Inflammatory macrophage treated with lipopolysaccharide for 1 hour (primary cell): ENCODE results near the gene KANSL3.
A peak's percentile ranks its signal among the peaks of the same experiment; 100 is the strongest.
"Not testable (repeated sequence)": the region's sequence is repeated elsewhere in the genome, so short reads cannot be mapped to it uniquely, and the experiment has no call there.

ENCODE experiments used
- DNase-seq, 2 donors: peaks; one replicate each; pipeline ENCODE4 v3.0.0-alpha.2; 2020 to 2022

The KANSL3 gene

DNA sequence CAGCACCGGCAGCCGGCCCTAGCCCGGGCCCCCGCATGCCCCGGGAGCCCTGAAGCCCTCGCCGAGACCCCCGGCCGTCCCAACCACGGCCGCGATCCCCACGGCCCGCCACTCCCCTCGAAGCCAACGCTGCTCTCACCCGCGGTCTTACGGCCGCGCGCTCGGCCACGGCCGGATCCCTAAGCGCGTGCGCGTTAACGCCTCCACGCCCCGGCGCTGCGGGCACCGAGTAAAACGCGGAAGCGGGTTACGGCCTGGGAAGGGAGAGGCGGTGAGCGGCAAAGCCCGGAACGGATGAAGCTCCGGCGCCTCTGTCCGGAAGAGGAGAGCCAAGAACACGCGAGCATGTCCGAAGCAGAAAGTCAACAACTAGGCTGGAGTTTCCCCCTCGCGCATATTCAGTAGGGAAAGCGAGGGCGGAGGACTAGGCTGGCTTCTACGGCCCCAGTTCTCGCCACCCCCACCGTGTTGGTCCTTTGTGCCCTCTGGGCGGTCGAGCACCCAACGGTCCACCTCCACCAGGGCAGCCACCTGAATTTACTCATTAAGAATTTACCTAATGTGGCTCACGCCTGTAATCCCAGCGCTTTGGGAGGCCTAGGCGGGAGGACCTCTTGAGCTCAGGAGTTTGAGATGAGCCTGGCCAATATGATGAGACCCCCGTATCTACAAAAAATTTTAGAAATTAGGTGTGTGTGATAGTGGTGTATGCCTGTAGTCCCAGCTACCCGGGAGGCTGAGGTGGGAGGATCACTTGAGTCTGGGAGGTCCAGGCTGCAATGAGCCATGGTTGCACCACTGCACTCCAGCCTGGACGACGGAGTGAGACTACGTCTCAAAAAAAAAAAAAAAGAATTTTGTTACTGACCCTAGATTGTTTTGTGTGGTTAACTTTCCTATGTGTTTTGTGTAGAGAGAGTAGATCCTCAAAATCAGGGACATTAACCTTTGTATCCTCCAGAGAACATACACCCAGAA lies at the start of gene KANSL3:
Gene KANSL3 (minus strand): TSS at position 169 of the 978 bp plus-strand sequence. CDS start 1,177 bp downstream, outside the sequence.
- peak; percentile 91 to 98 for DNase-seq

DNA sequence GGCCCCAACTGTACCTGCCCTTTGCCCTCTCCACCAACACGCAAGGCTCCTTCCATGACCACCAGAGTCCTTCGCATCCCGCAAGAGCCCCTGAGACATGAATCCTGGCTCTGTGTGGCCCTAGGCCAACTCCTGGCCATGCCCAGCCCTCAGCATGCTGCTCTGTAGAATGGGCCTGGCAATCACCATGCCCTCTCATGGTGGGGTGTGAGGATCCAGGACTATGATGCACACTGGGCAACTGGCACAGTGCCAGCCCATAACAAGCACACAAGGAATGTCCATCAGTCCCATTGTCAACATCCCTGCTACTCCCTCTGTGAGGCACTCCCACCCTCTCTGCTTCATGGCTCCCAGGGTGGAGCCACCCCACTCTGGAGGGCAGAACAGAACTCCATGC lies 49.2 kb upstream of the KANSL3 start:
- DNase-seq, result no peak

DNA sequence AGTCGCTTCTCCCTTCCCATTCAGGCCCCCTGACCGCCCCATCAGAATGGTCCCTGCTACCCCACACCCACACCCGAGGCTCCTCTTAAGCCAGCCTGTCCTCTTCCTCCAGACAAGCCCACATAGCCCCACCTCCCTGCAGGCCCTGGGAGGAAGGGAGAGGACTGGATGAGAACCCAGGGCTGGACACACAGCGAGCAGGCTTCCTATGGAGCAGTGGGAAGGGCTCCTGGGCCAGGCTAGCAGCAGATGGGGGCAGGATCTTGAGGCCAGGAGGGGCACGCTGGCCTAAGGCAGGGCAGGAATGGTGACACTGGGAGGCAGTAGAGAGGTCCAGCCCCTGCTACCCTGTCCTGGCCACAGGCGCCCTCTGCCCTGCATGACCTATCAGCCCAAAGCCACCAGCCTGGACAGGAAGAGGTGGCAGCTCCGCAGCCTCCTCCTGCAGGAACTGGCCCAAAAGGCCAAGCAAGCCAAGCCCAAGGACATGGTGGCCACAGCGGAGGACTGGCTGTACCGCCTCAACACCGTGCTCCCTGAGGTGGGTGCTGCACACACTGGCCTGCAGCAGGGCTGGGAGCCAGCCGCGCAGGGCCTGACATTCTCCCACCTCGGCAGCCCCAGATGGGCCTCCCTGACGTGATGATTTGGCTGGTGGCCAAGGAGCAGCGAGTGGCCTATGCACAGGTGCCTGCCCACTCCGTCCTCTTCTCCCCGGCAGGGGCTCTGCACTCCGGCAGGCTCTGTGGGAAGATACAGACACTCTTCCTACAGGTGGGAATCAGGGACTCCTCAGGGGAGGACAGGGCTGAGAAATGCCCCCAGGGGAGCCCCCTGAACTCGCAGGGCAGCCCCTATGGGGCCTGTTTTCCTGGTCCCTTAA lies 47.7 kb upstream of the KANSL3 start:
- no peak for DNase-seq

DNA sequence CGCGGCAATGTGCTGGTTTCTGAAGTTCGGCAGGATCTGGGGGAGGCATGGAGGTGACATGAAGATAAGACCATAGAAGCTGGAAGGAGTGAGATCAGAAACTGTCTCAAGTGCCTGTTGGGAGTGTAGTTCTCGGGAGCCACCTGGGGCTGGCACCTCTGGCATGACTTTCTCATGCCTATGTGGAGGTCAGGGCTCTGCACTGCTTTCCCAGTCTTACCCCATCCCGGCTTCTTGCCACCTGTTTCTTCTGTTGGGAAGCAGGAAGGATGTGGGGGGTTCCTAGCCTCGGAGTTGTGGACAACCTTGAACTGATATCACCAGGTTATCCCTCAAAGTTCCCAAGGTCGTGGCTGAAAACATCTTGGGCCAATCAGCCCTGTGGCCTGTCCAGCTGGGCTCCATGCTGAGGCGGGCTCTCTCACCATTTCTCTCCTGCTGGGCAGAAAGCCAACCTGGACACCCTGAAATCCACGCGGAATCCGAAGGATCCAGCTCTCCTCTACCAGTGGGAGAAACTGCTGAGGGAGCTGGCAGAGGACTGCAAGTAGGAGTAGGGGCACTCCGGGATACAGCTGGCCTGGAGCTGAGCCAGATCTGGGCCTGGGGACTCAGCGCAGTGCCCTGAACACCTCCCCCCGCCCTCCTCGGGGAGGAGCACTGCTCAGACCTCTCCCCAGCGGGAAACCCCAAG lies 46.9 kb upstream of the KANSL3 start:
- DNase-seq, result no peak

DNA sequence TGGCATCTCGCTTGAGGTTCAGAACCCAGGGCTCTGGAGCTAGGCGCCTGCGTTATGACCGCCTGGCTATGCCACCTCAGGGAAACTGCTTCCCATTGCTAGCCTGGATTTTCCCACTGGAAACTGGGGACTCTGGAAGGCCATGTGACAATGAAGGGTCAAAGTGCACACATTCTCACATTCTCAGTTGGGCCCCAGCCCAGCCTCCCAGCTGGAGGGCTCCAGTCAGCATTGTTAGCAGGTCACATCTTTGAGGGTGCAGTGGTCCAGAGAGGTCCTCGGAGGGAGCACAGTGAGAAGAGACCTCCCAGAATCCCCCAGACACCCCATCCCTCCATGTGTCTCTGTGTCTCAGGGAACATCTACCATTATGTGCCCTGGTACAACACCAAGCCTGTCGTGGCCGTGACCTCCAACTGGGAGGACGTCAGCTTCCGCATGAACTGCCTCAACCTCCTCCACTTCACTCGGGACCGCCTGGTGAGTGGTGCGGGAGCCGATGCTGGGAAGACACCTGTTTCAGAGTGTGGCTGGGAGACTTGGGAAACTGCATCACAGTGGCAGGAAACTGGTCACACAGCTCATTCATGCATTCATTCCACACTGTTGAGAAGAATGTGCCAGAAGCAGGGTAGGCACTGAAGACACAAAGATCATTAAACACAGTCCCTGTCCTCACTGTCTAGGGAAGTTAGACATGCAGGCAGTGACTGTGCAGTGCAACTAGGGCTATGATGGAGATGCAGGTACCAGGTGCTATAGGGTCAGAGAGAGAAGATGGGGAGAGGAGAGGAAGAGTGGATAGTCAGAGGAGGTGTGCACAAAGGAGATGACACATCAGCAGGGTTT lies 46.1 kb upstream of the KANSL3 start:
- DNase-seq, result no peak

DNA sequence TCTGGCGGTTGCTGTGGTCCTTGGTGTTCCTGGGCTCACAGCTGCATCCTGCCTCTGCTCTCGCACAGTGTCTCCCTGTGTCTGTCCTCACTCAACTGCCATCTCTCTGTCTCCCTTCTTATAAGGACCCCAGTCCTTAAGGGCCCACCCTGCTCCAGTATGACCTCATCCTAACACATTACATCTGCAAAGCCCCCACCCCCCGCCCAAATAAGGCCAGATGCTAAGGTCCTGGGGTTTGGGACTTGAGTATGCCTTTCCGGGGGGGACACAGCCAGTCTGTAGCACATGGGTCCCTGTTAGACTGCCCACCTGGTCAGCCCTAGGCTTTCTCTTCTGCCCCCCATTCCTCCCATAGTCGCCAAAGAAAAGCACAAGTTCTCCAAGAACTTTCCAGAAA lies 45.2 kb upstream of the KANSL3 start:
- DNase-seq, result no peak

DNA sequence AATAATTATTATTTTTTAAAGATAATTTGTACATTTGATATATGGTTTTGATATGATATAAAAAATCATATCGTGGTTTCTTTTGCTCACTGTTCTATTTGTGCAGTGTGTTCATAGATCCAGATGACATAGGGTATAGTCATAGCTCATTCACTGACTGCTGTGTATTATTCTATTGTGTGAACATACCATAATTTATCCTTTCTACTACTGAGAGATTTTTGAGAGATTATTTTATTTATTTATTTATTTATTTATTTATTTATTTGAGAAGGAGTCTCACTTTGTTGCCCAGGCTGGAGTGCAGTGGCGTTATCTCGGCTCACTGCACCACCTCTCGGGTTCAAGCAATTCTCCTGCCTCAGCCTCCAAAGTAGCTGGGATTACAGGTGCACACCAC lies 43.4 kb upstream of the KANSL3 start:
- DNase-seq, result no peak

DNA sequence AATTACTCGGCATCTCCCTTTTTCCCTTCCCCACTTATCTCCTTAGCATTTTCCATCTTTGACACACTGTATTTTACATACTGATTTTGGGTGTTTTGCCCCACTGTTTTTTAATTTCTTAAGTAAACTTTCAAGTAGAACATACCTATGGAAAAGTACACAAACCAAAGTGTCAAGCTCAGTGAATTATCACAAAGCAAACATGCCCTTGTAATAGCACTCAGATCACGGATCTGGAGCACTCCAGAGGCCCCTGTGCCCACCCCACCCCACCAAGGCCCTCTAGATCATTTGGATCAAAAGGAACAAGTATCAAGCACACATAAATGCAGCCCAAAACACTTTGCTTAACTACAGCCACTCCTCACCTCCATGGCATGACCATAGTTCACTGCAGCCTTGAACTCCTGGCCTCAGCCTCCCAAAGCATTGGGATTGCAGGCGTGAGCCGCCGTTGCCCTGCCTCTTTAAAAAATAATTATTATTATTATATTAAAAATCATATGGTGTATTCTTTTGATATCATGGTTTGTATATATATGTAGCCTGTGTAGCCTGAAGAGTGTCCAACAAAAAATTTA lies 42.5 kb upstream of the KANSL3 start:
- DNase-seq, result no peak

DNA sequence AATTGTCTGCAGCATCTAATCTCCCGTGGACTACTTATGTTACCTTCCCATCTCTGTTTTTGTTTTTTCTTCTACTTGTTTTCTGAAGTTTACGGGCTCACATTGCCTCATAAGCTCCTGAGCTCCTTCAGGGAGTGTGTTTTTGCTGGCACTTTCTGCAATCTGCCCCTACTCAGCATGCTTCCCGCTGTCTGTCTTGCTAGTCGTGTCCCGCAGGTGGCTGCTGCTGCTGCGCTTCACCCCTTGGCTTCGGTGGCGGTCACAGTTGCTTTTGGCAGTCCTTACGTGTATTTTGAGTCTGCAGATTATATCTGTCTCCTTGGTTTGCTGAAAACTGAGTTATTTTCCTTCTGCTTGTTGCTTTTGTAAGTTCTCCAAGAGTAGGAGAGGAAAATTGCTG lies 41.7 kb upstream of the KANSL3 start:
- no peak for DNase-seq

DNA sequence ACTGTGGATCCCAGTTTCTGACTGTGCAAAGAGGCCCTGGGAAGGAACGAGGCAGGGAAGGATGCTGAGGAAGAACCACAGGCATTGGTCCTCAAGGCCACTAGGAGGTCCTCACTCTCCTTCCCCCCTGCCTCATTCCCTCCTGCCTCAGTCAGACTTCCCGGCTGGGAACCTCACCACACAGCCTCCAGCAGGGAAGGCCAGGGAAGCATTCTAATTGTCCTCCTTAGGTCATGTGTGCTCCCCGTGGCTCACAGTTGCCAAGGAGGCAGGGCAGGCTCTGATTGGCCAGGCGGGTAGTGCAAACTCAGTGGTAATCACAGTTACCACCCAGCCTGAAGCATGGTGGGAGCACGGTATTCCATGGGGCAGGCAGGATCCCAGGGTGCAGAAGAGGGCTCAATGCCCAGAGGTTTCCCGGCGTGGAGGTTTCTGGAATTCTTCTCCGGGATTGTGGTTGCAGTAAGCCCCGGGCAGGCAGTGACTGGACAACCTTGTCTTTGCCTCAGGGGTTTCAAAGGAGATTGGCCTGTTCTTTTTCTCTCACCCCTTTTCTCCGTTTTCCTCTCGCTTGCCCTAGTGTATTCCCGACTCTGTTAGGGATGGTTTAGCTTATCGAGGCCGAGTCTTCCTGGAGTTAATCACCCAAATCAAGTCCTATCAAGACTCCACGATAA lies 31.6 kb upstream of the KANSL3 start:
- no peak for DNase-seq

DNA sequence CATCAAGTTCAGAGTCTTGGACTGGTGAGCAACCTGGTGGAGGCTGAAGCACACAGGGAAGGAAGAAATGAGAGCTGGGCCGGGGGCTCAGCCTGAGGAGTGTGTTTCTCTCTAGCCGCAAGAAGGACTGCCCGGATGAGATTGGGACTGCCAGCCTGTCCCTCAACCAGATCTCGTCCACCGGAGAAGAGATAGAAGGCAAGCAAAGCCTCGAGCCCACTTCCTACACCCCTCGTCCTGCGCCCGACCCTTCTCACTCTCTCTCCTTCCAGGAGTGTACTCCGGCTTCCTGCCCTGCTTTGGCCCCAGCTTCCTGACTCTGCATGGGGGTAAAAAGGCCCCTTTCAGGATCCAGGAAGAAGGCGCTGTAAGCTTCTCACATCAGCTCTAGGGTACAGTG lies 30.7 kb upstream of the KANSL3 start:
- no peak for DNase-seq

DNA sequence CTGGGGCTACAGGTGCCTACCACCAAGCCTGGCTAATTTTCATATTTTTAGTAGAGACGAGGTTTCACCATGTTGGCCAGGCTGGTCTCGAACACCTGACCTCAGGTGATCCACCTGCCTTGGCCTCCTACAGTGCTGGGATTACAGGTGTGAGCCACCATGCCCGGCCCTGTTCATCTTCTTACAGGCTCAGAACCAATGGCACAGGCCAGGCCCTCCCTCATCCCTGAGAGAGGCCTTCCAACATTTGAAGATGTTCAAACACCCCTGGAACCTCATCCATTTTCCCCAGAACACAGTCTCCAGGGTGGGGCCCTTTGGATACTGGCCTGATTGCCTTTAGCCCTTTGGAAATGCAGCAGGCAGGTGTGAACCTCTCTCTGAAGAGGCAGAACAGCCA lies 27.6 kb upstream of the KANSL3 start:
- DNase-seq, result not testable (repeated sequence)

DNA sequence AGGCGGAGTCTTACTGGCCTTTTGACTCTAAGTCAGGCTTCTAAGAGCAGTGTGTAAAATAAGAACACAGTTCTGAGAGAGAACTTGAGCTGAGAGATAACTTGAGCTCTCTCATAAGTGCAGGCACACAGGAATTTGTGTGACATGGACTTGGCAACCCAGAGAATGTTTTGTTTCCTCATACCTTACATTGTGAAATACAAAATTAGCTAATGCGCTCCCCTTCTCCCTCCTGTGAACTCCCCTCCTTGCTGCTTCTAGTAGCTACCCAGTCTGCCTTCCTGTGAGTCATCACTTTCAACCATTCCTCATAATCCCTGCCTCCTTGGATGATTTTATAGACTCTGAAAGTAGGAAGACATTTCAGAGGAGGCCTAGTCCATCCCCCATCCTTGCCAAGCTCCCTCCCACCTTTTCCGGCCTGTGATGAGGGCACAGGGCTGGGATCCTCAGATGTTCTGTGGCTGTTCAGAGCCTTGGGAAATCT lies 27.0 kb upstream of the KANSL3 start:
- peak; percentile 94 to 95 for DNase-seq

DNA sequence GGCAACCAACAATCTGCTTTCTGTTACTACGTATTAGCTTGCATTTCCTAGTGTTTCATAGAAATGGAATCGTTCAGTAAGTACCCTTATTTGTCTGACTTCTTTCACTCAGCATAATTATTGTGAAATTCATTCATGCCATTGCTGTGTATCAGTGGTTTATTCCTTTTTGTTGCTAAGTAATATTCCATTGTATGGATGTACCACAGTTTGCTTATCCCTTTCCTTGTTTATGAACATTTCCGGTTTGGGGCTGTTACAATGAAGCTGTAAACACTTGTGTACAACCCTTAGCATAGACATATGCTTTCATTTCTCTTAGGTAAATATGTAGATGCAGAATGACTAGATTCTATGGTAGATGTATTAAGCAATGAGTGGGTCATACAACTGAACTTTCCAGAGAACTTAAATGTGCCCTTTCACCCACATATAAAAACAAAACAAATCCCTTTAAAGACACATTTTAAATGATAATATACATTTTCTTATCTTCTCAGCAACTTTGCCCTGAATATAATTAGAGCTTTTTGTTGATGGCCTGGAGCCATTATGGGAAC lies 26.3 kb upstream of the KANSL3 start:
- DNase-seq, result peak; percentile 7 to 18

DNA sequence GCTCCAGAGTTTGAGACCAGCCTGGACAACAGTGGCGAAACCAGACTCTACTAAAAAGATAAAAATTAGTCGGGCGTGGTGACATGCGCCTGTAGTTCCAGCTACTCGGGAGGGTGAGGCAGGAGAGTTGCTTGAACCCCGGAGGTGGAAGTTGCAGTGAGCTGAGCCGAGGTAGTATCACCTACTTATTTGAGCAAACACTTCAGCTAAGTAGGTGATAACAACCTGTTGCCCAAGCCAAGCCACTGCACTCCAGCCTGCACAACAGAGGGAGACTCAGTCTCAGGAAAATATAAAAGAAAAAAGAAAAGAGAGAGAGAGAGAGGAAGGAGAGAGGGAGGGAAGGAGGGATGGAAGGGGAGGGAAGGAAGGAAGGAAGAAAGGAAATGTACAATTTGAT lies 25.7 kb upstream of the KANSL3 start:
- DNase-seq, result no peak

DNA sequence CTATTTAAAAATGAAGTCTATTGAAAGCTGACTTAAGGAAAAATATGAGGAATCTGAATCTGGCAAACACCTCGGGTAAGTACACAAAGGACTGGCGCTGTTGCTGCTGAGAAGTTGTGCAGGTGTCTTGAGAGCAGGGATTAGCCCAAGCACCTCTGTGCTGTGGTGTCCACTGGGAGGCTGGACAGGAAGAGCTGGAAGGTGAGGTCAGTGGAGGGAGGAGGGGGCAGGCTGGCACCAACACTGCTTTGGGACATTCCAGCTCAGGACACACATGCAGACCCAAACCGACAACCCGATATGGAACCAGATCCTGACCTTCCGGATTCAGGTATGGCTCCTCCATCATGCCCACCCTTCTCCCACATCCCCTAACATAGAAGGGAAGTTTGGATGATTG lies 25.1 kb upstream of the KANSL3 start:
- no peak for DNase-seq

DNA sequence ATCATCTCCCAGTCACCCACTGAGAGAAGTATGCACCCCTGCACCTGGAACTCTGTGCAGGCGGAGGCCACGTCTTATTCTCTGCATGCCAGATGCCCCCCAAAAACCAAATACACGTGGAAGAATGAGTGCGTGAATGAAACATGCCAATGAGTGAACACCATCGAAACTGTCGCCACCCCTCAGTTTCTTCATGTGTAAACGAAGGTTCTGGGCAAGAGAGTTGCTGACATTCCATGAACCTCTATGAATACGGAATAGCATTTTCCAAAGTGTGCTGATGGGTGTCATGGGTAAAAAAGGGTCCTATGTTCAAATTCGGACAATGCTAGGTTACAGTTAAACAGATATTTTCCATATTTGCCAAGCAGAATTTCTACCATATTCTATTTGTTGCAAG lies 24.2 kb upstream of the KANSL3 start:
- no peak for DNase-seq

DNA sequence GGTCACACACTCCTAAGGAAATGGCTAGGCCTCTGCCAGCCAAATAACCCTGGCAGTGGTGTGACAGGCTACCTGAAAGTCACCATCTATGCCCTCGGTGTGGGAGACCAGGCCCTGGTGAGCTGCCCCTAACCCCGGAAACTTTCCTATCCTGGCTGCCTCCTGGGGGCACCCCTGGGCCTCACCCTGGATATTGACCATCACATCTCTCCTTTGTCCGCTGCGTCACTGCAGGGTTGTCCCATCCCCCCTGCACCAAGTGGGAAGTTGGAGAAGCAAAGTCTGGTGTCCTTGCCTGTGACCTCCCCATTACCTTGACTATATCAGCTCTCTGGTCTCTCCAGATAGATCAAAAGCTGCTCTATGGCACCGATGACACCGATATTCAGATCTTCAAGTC lies 23.2 kb upstream of the KANSL3 start:
- DNase-seq, result no peak

DNA sequence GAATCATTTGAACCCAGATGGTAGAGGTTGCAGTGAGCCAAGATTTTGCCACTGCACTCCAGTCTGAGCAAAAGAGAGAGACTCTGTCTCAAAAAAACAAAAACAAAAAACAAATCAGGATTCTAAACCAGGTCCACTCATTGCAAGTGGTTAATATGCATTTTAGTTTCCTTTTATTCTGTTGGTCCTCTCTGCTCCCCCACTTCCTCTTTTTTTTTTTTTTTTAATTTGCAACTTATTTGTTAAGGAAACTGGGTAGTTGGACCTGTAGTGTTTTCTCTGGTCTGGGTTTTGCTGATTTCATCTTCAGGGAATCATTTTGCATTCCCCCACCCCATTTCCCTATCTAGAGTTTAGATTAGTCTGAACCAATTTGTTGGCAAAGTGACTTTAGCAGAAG lies 18.4 kb upstream of the KANSL3 start:
- peak; percentile 41 to 54 for DNase-seq

DNA sequence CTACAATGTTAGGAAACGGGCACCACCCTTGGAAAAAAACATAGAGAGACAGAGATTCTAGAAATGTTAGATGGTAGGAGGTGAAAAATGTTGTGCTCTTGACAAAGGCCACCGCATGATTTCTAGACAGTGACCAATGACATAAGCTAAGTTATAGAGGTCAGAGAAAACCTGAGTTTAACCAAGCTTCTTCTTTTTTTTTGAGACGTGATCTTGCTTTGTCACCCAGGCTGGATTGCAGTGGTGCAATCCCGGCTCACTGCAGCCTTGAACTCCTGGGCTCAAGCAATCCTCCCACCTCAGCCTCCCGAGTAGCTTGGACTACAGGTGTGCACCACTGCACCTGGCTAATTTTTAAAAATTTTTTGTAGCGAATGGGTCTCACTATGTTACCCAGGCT lies 17.4 kb upstream of the KANSL3 start:
- DNase-seq, result peak; percentile 60 to 79

DNA sequence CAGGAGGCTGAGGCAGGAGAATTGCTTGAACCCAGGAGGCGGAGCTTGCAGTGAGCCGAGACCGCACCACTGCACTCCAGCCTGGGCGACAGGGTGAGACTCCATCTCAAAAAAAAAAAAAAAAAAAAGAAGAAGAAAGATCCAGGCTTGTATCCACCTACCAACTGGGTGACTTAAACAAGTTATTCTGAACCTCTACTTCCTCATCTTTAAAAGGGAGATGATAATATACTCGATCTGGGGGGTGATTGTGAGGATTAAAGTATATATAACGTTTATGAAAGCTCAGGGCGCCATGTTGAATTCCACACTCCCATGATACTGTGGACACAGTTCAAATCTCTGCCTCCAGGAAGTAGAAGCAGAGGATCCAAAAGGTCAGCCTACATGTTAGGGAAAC lies 16.7 kb upstream of the KANSL3 start:
- DNase-seq, result peak in 1 of 2 donors; percentile 25
